Inflammatory macrophage treated with lipopolysaccharide for 4 hours (primary cell): ENCODE measurements around the gene PITPNC1.
"Not testable (repeated sequence)": the region's sequence is repeated elsewhere in the genome, so short reads cannot be mapped to it uniquely, and the experiment has no call there.

Experiments
- DNase-seq: peaks from one replicate; pipeline ENCODE4 v3.0.0-alpha.2; 2020

Gene PITPNC1

GRCh38 chr17:67632141-67632540, 255.1 kb downstream of the PITPNC1 start:
- no peak for DNase-seq

DNA sequence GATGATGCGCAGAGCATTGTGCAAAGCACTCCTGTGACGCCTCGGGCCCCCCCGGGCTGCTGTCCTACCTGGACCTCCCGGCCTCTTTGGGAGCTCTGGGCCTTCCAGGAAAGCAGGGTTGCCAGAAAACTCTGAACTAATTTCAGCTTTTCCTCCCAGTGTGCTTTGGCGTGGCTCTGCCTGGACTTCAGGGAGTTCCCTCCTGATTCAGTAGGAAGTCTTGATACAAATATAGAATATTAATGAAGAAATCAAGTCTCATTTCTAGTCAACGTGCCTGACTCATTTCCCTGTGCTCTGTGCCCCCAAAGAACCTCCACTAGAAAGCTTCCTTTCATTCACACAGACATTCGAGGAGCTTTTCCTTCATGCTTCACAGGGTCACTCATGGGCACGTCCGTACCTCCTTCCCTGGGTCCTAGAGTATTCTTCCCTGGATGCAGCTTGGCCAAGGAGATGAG, 256.7 kb downstream of the PITPNC1 start:
- no peak for DNase-seq

DNA sequence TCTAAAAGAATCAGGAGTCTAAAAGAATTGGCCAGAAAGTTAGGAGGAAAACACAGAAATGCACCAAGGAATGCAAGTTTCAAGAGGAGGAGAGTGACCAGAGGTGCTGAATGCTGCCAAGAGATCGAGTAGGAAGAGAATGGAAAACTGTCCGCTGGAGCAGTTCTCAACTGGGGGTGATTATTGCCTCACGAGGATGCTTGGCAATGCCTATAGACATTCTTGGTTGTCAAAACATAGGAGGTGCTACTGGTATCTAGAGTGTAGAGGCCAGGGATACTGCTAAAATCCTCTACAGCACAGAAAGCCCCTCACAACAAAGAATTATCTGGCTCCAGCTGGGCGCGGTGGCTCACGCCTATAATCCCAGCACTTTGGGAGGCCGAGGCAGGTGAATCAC, 258.6 kb downstream of the PITPNC1 start:
- DNase-seq: no peak

GRCh38 chr17:67636312-67636711, 259.2 kb downstream of the PITPNC1 start:
- no peak for DNase-seq

DNA sequence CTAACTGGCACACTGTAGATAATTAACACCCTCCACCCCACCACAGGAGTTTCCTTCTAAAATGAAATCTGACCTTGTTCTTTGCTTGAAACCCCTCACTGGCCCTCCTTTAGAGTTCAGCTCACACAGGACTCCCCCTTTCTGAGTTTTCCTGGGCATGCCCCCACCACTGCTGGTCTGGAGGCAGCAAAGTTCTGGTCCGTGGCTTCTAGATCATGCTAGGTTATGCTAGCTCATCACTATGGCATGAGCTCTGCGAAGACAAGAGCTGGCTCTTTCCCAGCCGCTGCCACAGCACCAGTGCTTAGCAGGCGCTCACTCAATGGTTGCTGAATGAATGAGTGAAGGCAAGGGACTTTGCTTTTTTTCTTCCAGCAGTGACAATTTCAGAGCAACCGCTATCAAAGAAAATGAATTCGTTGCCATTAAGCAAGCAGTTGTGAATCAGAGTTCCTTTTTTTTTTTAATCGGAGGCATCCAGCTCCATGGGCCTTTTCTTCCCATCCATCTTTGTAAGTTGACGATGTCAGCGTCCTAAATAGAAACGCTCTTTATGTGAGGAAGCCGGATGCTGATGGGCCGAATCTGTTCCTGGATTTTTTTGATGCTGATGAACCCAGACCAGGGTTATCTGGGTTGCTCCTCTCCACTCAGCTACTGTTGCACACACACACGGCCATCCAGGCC, 259.9 kb downstream of the PITPNC1 start:
- no peak for DNase-seq

- DNase-seq: no peak
These were observed 261.0 kb downstream of the PITPNC1 start for GRCh38 chr17:67637901-67638641.

DNA sequence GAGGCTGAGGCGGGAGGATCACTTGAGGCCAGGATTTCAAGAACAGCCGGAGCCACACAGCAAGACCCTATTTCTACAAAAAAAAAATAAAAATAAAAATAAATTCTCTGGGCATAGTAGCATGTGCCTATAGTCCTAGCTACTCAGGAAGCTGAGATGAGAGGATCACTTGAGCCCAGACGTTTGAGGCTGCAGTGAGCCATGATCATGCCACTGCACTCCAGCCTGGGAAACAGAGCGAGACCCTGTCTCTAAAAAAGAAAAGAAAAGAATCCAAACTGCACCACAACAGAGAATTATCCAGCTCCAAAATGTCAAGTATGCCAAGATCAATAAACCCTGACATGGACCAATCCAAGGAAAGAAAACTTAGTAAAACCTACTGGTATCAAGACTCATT, 261.8 kb downstream of the PITPNC1 start:
- no peak for DNase-seq

DNA sequence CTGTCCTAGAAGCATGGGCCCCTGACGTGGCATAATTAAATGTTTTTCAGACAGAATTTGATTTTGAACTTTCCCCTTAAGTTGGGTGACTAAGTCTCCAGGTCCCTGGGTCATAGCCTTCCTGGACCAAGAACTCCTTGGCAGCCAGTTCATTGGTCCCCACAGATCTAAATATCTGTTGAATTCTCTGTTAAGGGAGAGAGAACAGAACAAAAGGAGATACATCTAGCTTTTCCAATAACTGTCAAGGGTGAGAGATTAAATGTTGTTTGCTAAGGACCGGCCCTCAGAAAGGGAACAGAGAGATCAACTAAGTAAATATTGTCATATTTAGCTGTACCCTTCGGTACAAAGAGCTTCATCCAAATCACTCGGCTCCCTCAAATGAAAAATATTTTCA, 262.5 kb downstream of the PITPNC1 start:
- no peak for DNase-seq

- no peak for DNase-seq
These were observed 262.9 kb downstream of the PITPNC1 start for GRCh38 chr17:67639979-67640378.

- no peak for DNase-seq
These were observed 265.4 kb downstream of the PITPNC1 start for GRCh38 chr17:67642488-67642887.

DNA sequence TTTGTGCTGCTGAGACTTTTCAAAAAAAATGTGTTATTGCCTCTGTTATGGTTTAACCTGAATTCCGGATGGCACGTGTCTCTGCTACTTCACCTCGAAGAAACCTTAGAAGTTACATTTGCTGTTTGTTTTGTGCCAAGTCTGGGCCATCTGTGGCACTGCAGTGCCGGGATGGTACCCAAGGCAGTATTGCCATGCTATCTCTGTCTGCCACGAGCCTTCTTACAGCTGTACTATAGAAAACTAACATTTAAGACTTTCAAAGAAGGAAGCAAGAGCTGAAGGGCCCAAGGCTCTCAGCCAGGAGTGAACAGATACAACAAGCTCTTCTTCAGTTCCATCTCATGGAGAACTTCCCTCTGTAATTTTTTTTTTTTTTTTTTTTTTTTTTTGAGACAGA, 267.0 kb downstream of the PITPNC1 start:
- DNase-seq: no peak

DNA sequence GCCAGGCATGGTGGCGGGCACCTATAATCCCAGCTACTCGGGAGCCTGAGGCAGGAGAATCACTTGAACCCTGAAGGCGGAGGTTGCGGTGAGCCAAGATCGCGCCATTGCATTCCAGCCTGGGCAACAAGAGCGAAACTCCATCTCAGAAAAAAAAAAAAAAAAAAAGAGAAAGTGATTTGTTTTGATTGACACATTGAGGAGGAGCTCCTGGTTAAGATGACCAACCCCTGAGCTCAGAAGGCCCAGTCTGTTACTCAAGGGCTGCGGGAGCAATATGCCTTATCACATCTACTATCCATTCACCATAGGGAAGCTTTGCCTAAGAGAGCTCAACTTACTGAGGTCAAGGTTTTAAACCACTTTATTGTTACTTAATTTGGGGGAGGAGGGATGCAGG, 268.1 kb downstream of the PITPNC1 start:
- DNase-seq: not testable (repeated sequence)

DNA sequence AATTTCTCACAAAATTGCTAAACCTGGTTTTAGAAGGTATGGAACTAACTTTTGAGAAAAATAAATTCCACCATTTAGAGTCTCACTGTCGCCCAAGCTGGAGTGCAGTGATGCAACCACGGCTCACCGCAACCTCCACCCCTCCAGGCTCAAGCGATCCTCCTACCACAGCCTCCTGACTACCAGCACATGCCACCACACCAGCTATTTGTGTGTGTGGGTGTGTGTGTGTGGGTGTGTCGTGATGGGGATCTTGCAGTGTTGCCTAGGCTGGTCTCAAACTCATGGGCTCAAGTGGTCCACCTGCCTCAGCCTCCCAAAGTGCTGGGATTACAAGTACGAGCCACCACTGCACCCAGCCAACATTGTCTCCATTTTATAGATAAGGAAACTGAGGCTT, 269.4 kb downstream of the PITPNC1 start:
- no peak for DNase-seq

DNA sequence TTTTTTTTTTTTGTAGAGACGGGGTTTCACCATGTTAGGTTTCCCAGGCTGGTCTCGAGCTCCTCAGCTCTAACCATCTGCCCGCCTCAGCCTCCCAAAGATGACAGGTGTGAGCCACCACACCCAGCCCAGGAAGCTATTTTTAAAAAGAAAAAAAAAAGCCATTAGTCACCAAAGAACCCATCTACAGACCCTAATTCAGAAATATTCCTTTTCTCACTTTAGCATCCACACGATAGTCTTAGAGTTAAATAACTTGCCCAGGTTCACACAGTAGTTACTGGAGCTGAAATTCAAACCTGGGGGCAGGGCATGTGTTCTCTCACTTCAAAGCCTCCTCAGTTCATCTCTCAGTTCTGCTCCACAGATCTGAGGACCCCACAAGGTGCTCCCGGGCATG, 270.4 kb downstream of the PITPNC1 start:
- no peak for DNase-seq

DNA sequence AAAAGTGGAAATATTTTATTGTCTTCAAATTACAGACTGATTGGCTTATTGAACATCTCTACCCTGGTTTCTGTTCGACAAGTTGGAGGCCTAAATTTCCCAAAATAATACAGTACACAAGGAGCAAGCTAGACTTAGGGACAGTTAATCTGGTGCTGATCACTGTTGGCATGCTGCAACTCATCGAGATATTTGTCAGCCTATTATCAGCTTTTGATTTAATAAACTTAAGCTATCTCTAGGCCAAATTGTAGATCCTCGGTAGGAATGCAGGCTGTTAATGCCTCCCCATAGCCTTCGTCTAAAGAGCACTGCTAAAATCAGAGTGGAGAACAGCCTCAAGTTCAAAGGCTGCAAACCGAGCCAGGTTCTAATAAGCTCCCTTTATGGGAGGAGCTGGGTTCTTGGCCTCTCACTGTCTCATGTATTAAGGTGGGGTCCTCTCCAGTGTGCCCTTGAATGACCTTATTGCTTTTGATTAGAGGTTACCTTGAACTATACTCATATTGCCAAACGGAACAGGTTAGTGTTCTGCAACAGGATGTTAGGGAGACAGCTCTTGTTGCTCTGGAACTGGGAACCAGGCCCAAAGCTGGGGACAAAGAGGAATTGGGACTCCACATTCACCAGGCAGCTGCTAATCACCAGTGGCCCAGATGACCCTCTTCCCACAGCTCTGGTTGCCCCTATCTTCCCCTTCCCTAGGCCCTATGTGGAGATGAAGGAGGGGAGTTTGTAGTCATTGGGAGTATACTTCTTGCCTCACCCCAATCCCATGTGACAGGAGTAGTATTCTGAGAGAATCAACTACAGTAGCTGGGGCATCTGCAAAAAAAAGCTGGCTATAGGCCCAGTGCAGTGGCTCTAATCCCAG, 271.2 kb downstream of the PITPNC1 start:
- DNase-seq: peak; percentile 25

DNA sequence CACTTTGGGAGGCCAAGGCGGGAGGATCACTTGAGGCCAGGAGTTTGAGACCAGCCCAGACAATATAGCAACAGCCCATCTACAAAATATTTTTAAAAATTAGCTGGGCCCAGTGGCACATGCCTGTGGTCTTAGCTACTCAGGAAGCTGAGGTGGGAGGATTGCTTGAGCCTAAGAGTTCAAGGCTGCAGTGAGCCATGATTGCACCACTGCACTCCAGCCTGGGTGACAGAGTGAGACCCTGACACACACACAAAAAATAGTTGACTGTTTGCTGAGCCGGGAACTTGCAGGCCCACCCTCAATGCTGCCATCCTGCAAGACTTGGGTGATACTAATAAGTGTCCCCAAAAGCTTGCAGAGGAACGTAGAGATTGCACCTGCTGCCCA, 271.8 kb downstream of the PITPNC1 start:
- DNase-seq: not testable (repeated sequence)

GRCh38 chr17:67649891-67650290, 272.8 kb downstream of the PITPNC1 start:
- no peak for DNase-seq

DNA sequence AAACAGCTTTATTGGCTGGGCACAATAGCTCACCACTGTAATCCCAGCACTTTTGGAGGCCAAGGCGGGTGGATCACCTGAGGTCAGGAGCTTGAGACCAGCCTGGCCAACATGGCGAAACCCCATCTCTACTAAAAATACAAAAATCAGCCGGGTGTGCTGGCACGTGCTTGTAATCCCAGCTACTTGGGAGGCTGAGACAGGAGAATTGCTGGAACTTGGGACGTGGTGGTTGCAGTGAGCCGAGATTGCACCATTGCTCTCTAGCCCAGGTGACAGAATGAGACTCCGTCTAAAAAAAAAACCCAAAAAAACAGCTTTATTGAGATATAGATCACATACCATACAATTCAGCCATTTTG, 274.1 kb downstream of the PITPNC1 start:
- DNase-seq: not testable (repeated sequence)

GRCh38 chr17:67652433-67652832, 275.4 kb downstream of the PITPNC1 start:
- no peak for DNase-seq

- no peak for DNase-seq
These were observed 278.5 kb downstream of the PITPNC1 start for GRCh38 chr17:67655478-67656148.

DNA sequence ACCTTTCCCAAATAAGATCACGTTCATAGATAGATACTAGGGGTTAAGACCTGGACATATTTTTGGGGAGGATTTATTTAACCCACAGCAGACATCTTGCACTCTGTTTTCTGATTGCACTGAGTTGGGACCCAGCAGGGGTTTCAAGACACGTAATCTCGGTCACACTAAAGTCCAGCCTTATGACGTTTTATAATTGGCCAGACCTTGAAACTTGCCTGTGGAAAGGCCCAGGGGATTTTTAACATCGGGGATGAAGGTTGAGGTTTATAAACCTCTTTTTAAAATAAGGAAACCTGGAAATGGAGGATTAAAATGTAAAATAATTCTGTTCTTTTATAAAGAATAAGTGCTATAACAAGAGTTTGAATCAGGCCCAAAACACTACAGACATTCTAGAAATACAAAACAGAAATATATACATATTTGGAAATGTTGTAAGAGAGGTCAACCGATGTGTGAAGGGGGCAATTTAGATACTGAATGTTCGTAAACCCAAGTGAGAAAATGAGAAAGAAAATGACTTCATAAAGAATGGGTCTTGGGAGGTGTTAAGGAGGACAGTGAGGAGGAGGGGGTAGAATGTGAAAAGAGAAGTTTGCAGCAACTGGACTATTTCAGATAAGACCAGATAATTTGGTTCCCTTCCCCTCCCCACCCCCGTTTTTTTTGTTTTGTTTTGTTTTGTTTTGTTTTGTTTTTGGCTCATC, 279.6 kb downstream of the PITPNC1 start:
- DNase-seq: no peak

GRCh38 chr17:67657596-67657995, 280.5 kb downstream of the PITPNC1 start:
- no peak for DNase-seq
